GM23338 (cell line): ENCODE results near the gene RCBTB1. TPM values are rescaled to one million over a fixed set of nuclear protein-coding genes. Genes with fewer than 3 reads are reported as not detected.

ENCODE experiments used
- ATAC-seq: fragments of 200-7000 bp; cut with Tn5 transposase; 3 replicates; pipeline ENCODE4 v1.9.1; 2020
- DNase-seq: peaks from one replicate; pipeline ENCODE4 v3.0.0-alpha.2; 2015; ENCODE audit warnings: low spot score
- H2AFZ ChIP-seq: fragments of 200-600 bp; sonication (generic); 2 replicates; pipeline ENCODE4 v1.8.0; 2016; ENCODE audit warnings: antibody characterized with exemption, mild to moderate bottlenecking, moderate library complexity
- H3F3A ChIP-seq: fragments of 200-600 bp; sonication (generic); replicated peaks from 2 replicates; pipeline ENCODE4 v1.8.0; 2017; ENCODE audit warnings: antibody characterized with exemption, mixed run types, low read depth
- H3K27ac ChIP-seq: fragments of 200-600 bp; sonication (generic); 2 replicates; pipeline ENCODE4 v1.6.1; 2016; ENCODE audit warnings: low read depth
- H3K27me3 ChIP-seq: fragments of 200-600 bp; sonication (generic); 2 replicates; pipeline ENCODE4 v1.8.0; 2016; ENCODE audit warnings: mild to moderate bottlenecking, mixed run types, moderate library complexity; ENCODE audit not compliant: insufficient read depth
- H3K36me3 ChIP-seq: fragments of 200-600 bp; sonication (generic); 2 replicates; pipeline ENCODE4 v1.8.0; 2016; ENCODE audit warnings: mild to moderate bottlenecking; ENCODE audit not compliant: insufficient read depth
- H3K4me1 ChIP-seq: fragments of 200-600 bp; sonication (generic); 2 replicates; pipeline ENCODE4 v1.8.0; 2016; ENCODE audit warnings: mild to moderate bottlenecking, moderate library complexity; ENCODE audit not compliant: insufficient read depth
- H3K4me2 ChIP-seq: fragments of 200-600 bp; sonication (generic); 2 replicates; pipeline ENCODE4 v1.7.1; 2017; ENCODE audit warnings: mixed run types
- H3K4me3 ChIP-seq: fragments of 200-600 bp; sonication (generic); 2 replicates; pipeline ENCODE4 v1.6.1; 2016; ENCODE audit warnings: mixed run types
- H3K79me2 ChIP-seq: fragments of 200-600 bp; sonication (generic); replicated peaks from 2 replicates; pipeline ENCODE4 v1.8.0; 2017; ENCODE audit warnings: mild to moderate bottlenecking; ENCODE audit not compliant: insufficient read depth
- H3K9me2 ChIP-seq: fragments of 200-600 bp; sonication (generic); 2 replicates; pipeline ENCODE4 v1.8.0; 2017; ENCODE audit not compliant: insufficient read depth
- H4K20me1 ChIP-seq: fragments of 200-600 bp; sonication (generic); replicated peaks from 2 replicates; pipeline ENCODE4 v1.8.0; 2017; ENCODE audit warnings: mild to moderate bottlenecking; ENCODE audit not compliant: insufficient read depth
- H3K27ac Mint-ChIP-seq: 2 replicates; pipeline ENCODE4 v1.8.0; 2020; ENCODE audit warnings: inconsistent platforms, mild to moderate bottlenecking, moderate library complexity, mixed read lengths
- H3K27me3 Mint-ChIP-seq: 3 replicates; pipeline ENCODE4 v1.8.0; 2022; ENCODE audit warnings: low read depth, mild to moderate bottlenecking, moderate library complexity, mixed read lengths, inconsistent platforms; ENCODE audit not compliant: insufficient read depth, poor library complexity
- H3K36me3 Mint-ChIP-seq: 3 replicates; pipeline ENCODE4 v1.8.0; 2021; ENCODE audit warnings: low read depth, mild to moderate bottlenecking, inconsistent platforms, moderate library complexity, mixed read lengths
- H3K4me1 Mint-ChIP-seq: 3 replicates; pipeline ENCODE4 v1.8.0; 2020; ENCODE audit warnings: mild to moderate bottlenecking, inconsistent platforms, mixed read lengths
- H3K4me3 Mint-ChIP-seq: 3 replicates; pipeline ENCODE4 v1.8.0; 2021; ENCODE audit warnings: moderate library complexity, mild to moderate bottlenecking, inconsistent platforms, mixed read lengths
- H3K9me3 Mint-ChIP-seq: 3 replicates; pipeline ENCODE4 v1.8.0; 2020; ENCODE audit warnings: moderate library complexity, mild to moderate bottlenecking, inconsistent platforms, mixed read lengths
- CREB1 ChIP-seq: fragments of 250-450 bp; sonication (Bioruptor Pico); IDR thresholded peaks from 2 replicates; pipeline ENCODE4 v1.5.0; 2020; ENCODE audit warnings: low read depth, mild to moderate bottlenecking, moderate library complexity
- EZH2 ChIP-seq: fragments of 200-600 bp; sonication (generic); IDR thresholded peaks from one replicate; pipeline ENCODE4 v1.8.0; 2017; ENCODE audit warnings: antibody characterized with exemption, mild to moderate bottlenecking, low read depth; ENCODE audit not compliant: unreplicated experiment
- EZH2phosphoT487 ChIP-seq: fragments of 200-600 bp; sonication (generic); IDR thresholded peaks from one replicate; pipeline ENCODE4 v1.8.1; 2018; ENCODE audit warnings: antibody characterized with exemption; ENCODE audit not compliant: unreplicated experiment
- JUNB ChIP-seq: IDR thresholded peaks from one replicate; pipeline ENCODE4 v1.6.1; 2016; ENCODE audit warnings: antibody characterized with exemption; ENCODE audit not compliant: unreplicated experiment
- POLR2AphosphoS5 ChIP-seq: IDR thresholded peaks from 2 replicates; pipeline ENCODE4 v1.6.1; 2016; ENCODE audit warnings: antibody characterized with exemption, low read depth
- STAT1 ChIP-seq: IDR thresholded peaks from one replicate; pipeline ENCODE4 v1.6.1; 2016; ENCODE audit warnings: antibody characterized with exemption; ENCODE audit not compliant: unreplicated experiment
- polyA plus RNA-seq: library from polyadenylated mRNA; unstranded; fragments of >200 nt; fragmentation: Nextera tagmentation; extraction: Ambion mirVana; gene quantifications from 2 replicates; pipeline ENCODE4 v1.2.1, GENCODE V29; 2016
- total RNA-seq: library from RNA; depleted of rRNA; stranded (reverse); fragments of >200 nt; shearing (Covaris generic); gene quantifications from 2 replicates; pipeline ENCODE4 v1.2.3, GENCODE V29; 2014
- TF ChIP-seq, protein P1 (sequence below): fragments of 250-450 bp; sonication (Bioruptor Pico); IDR thresholded peaks from 2 replicates; pipeline ENCODE4 v1.5.0; 2020; ENCODE audit warnings: mild to moderate bottlenecking, moderate library complexity
- TF ChIP-seq, protein P2 (sequence below): IDR thresholded peaks from one replicate; pipeline ENCODE4 v1.6.1; 2018; ENCODE audit warnings: antibody characterized with exemption; ENCODE audit not compliant: unreplicated experiment
- TF ChIP-seq, protein P3 (sequence below), 2 experiments: fragments of 200-600 bp in 1 of 2; sonication (generic) in 1 of 2; conservative IDR thresholded peaks; 2 replicates each; pipeline versions ENCODE4 v1.5.1 to v1.6.1; 2016 to 2017; ENCODE audit warnings: antibody characterized with exemption in 2 of 2, low read depth in 2 of 2, mild to moderate bottlenecking in 2 of 2, moderate library complexity in 1 of 2

Gene RCBTB1
- total and polyA plus RNA-seq, 2 experiments from 2014 or later: 10.8 to 33.5 TPM

DNA sequence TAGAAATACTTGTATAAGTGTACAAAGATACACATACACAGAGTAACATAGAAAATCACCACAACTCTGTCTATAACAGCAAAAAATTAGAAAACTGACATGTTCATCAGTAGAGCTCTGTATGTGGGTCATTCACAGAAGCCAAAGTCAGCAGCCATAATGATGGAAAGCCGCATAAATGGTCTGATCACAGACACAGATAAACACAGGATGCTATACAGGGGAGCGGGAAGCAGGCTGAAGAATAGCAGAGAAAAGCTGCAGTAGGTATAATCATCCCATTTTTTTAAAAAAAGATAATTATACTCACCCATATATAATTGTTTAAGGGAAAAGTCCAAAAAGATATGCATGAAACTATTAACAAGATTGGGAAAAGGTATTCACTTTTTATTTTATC lies 31.5 kb downstream of the RCBTB1 start (continued):
- TF ChIP-seq, protein P1, sequence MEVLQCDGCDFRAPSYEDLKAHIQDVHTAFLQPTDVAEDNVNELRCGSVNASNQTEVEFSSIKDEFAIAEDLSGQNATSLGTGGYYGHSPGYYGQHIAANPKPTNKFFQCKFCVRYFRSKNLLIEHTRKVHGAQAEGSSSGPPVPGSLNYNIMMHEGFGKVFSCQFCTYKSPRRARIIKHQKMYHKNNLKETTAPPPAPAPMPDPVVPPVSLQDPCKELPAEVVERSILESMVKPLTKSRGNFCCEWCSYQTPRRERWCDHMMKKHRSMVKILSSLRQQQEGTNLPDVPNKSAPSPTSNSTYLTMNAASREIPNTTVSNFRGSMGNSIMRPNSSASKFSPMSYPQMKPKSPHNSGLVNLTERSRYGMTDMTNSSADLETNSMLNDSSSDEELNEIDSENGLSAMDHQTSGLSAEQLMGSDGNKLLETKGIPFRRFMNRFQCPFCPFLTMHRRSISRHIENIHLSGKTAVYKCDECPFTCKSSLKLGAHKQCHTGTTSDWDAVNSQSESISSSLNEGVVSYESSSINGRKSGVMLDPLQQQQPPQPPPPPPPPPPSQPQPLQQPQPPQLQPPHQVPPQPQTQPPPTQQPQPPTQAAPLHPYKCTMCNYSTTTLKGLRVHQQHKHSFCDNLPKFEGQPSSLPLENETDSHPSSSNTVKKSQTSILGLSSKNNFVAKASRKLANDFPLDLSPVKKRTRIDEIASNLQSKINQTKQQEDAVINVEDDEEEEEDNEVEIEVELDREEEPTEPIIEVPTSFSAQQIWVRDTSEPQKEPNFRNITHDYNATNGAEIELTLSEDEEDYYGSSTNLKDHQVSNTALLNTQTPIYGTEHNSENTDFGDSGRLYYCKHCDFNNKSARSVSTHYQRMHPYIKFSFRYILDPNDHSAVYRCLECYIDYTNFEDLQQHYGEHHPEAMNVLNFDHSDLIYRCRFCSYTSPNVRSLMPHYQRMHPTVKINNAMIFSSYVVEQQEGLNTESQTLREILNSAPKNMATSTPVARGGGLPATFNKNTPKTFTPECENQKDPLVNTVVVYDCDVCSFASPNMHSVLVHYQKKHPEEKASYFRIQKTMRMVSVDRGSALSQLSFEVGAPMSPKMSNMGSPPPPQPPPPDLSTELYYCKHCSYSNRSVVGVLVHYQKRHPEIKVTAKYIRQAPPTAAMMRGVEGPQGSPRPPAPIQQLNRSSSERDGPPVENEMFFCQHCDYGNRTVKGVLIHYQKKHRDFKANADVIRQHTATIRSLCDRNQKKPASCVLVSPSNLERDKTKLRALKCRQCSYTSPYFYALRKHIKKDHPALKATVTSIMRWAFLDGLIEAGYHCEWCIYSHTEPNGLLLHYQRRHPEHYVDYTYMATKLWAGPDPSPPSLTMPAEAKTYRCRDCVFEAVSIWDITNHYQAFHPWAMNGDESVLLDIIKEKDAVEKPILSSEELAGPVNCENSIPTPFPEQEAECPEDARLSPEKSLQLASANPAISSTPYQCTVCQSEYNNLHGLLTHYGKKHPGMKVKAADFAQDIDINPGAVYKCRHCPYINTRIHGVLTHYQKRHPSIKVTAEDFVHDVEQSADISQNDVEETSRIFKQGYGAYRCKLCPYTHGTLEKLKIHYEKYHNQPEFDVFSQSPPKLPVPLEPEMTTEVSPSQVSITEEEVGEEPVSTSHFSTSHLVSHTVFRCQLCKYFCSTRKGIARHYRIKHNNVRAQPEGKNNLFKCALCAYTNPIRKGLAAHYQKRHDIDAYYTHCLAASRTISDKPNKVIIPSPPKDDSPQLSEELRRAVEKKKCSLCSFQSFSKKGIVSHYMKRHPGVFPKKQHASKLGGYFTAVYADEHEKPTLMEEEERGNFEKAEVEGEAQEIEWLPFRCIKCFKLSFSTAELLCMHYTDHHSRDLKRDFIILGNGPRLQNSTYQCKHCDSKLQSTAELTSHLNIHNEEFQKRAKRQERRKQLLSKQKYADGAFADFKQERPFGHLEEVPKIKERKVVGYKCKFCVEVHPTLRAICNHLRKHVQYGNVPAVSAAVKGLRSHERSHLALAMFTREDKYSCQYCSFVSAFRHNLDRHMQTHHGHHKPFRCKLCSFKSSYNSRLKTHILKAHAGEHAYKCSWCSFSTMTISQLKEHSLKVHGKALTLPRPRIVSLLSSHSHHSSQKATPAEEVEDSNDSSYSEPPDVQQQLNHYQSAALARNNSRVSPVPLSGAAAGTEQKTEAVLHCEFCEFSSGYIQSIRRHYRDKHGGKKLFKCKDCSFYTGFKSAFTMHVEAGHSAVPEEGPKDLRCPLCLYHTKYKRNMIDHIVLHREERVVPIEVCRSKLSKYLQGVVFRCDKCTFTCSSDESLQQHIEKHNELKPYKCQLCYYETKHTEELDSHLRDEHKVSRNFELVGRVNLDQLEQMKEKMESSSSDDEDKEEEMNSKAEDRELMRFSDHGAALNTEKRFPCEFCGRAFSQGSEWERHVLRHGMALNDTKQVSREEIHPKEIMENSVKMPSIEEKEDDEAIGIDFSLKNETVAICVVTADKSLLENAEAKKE (CRISPR knock-in tag): no peak
- TF ChIP-seq, protein P2, sequence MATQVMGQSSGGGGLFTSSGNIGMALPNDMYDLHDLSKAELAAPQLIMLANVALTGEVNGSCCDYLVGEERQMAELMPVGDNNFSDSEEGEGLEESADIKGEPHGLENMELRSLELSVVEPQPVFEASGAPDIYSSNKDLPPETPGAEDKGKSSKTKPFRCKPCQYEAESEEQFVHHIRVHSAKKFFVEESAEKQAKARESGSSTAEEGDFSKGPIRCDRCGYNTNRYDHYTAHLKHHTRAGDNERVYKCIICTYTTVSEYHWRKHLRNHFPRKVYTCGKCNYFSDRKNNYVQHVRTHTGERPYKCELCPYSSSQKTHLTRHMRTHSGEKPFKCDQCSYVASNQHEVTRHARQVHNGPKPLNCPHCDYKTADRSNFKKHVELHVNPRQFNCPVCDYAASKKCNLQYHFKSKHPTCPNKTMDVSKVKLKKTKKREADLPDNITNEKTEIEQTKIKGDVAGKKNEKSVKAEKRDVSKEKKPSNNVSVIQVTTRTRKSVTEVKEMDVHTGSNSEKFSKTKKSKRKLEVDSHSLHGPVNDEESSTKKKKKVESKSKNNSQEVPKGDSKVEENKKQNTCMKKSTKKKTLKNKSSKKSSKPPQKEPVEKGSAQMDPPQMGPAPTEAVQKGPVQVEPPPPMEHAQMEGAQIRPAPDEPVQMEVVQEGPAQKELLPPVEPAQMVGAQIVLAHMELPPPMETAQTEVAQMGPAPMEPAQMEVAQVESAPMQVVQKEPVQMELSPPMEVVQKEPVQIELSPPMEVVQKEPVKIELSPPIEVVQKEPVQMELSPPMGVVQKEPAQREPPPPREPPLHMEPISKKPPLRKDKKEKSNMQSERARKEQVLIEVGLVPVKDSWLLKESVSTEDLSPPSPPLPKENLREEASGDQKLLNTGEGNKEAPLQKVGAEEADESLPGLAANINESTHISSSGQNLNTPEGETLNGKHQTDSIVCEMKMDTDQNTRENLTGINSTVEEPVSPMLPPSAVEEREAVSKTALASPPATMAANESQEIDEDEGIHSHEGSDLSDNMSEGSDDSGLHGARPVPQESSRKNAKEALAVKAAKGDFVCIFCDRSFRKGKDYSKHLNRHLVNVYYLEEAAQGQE: no peak
- TF ChIP-seq JUNB (no peak), CREB1 (CRISPR knock-in tag) (no peak)

DNA sequence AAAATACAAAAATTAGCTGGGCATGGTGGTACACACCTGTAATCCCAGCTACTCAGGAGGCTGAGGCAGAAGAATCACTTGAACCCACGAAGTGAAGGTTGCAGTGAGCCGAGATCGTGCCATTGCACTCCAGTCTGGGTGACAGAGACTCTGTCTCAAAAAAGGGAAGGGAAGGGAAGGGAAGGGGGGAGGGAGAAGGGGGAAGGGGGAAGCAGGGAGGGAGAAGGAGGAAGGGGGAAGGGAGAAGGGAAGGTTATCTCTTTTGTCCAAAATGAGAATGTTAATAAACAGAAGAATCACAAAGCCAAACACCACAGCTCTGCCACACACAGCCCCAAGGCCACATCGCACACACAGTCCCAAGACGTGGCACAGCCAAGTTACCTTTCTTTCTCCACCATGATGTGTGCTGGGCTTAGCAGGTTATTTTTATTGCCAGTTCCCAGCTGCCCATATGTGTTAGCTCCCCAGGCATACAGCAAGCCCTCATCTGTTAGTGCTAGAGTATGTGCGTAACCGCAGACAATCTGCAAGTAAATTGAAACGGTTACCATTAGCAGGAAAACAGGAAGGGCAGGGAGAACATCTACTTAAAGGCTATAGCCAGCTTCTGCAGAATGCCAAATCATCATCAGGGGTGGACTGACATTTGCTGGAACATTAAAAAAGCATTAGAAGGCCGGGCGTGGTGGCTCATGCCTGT lies 34.3 kb downstream of the RCBTB1 start:
- Histone ChIP-seq H2AFZ (no peak overlapping the region), H3K27ac (no peak overlapping the region), H3K4me2 (no peak overlapping the region), H4K20me1 (no peaks in the 10 kb centered on the region), H3K4me3 (no peak overlapping the region), H3K4me1 (no peaks in the 10 kb centered on the region), H3K79me2 (no peaks in the 10 kb centered on the region), H3K36me3 (peaks cover 20% of the 10 kb centered on the region; the same call in 1 of the 2 replicates), H3K9me2 (no peaks in the 10 kb centered on the region), H3K27me3 (no peaks in the 10 kb centered on the region), H3F3A (no peaks in the 10 kb centered on the region)
- TF ChIP-seq EZH2phosphoT487: no peak
- TF ChIP-seq POLR2AphosphoS5: no peak
- no peak for TF ChIP-seq CREB1 (CRISPR knock-in tag)
- no peak for TF ChIP-seq EZH2
- no peak for TF ChIP-seq JUNB
- TF ChIP-seq STAT1: no peak
- TF ChIP-seq, protein P3, sequence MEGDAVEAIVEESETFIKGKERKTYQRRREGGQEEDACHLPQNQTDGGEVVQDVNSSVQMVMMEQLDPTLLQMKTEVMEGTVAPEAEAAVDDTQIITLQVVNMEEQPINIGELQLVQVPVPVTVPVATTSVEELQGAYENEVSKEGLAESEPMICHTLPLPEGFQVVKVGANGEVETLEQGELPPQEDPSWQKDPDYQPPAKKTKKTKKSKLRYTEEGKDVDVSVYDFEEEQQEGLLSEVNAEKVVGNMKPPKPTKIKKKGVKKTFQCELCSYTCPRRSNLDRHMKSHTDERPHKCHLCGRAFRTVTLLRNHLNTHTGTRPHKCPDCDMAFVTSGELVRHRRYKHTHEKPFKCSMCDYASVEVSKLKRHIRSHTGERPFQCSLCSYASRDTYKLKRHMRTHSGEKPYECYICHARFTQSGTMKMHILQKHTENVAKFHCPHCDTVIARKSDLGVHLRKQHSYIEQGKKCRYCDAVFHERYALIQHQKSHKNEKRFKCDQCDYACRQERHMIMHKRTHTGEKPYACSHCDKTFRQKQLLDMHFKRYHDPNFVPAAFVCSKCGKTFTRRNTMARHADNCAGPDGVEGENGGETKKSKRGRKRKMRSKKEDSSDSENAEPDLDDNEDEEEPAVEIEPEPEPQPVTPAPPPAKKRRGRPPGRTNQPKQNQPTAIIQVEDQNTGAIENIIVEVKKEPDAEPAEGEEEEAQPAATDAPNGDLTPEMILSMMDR (conservative IDR thresholded peaks at IDR 0.05; ENCODE audit: low read depth in 2 of 2): no peak
- Mint-ChIP-seq H3K36me3 (peaks cover 33% of the 10 kb centered on the region), H3K27ac (no peak overlapping the region), H3K4me3 (no peak overlapping the region), H3K9me3 (no peaks in the 10 kb centered on the region), H3K27me3 (peaks cover 4% of the 10 kb centered on the region), H3K4me1 (no peaks in the 10 kb centered on the region)
- ATAC-seq: no peak
- DNase-seq: no peak
